Right kidney (tissue), 1 donor: ENCODE data around the gene ELMO2.

Experiments used
- DNase-seq: peaks from one replicate; pipeline ENCODE4 v3.0.0-alpha.2; 2016

ELMO2 gene

DNA sequence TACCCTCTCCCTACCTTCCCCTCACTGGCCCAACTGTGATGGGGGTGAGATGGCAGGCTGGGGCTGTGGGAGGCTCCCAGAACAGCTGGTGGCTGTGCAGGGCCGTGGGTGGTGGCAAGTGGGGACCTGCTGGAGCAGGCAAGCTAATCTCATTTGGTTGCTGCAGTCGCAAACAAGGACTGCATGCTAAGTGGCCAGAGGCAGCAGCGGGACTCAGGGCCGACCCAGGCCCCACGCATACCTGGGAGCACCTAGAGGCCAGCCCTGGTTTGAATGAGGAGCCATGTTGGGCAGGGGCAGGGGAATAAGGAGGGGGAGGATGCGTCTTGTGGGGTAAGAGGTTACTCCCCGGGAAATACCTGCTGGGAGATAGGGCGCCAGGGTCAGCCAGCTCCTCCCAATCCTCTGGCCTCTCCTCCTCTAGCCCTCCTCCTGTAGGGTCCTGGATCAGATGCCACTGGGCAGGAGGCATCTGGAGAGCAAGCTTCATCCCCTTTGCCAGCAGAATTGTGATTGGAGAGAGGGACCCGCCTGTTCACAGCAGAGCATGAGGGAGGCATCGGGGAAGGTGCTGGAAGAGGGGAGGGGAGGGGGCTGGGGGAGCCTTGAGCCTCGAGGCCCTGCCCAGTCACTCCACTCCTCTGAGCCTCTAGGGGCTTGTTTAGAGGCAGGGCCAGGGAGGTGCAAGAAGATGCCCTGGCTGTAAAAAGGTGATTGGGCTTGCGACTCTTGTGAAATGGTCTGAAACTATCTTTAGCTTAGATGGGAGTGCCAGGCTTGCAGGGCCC is 73.8 kb downstream of the ELMO2 start:
- DNase-seq = no peak

DNA sequence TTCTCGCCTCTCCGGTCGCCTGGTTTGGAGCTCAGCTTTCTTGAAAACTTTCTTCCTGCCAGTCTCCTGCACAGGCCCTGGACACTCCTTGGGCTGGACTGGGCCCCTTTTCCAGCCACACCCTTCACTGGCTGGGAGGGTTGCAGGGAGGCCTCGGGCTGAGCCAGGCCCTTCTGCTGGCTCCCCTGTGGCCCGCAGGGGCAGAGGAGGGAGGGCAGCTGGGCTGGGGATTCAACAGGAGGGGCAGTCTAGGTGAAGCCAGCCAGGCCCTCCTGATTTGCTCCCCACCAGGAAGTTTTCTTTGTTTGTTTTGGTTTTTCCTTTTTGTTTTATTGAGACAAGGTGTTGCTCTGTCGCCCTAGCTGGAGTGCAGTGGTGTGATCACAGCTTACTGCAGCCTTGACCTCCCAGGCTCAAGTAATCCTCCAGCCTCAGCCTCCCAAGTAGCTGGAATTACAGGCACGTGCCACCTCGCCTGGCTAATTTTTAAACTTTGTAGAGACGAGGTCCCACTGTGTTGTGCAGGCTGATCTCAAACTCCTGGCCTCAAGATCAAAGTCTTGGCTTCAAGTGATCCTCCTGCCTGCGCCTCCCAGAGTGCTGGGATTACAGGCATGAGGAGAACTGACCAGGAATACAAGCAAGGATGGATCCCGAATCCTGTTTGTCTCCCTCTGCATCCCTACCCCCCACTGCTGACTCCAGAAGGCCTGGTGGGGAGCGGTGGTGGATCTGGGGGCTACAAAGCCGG is 74.6 kb downstream of the ELMO2 start:
- DNase-seq = no peak

DNA sequence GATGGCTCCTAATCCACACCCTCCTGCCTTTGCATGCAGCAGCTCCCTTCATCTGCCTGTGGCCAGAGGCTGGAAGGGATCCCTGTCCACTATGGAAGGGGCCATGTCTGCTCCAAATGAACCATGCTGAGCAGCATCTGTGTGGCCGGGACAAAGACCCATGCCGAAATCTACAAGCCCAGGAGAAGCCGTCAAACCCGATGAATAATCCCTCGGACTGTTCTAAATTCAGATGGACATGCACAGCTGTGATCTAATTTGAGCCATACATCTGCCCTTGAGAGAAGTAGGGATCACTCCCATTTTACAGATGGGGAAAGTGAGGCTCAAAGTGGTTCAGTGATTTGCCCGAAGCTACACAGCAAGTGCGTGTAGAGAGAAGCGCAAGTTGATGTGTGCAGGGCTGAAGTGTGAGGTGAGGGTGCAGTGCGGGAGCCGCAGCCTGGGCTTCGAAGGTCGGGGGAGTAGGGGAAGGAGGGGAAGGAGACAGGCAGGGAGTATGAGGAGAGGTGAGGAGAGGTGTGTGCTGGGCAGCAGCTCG is 75.5 kb downstream of the ELMO2 start:
- no peak for DNase-seq

DNA sequence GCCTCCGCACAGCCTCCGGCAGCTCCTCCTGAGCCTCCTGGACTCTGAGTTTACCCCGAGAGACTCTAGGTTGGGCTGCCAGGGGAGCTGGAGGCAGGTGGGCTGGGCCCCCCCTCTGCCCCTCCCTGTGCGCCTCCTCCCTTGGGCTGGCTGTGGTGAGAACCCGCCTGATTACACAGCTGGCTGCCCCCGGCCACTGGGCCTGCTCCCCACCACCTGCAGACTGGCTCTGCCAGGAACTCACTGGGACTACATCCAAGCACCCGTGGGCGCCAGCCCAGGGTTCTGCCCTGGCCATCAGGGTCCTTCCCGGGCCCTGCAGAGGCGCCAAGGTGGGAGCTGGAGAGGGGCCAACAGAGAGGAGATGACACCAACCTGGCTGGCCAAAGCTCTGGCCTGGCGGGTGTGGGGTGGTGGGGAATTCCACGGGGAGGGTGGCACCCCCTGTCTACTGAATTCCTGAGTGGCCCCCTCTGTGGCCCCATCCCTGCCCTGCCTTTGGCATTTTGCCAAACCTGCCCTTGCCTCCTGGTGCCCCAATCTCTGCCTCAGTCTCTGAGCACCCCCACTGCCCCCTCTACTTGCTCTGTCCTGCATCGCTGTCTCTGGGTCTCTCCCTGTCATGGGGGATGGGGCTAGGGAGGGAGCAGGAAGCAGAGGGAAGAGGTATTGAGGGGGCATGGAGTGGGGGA is 76.2 kb downstream of the ELMO2 start:
- DNase-seq = no peak

DNA sequence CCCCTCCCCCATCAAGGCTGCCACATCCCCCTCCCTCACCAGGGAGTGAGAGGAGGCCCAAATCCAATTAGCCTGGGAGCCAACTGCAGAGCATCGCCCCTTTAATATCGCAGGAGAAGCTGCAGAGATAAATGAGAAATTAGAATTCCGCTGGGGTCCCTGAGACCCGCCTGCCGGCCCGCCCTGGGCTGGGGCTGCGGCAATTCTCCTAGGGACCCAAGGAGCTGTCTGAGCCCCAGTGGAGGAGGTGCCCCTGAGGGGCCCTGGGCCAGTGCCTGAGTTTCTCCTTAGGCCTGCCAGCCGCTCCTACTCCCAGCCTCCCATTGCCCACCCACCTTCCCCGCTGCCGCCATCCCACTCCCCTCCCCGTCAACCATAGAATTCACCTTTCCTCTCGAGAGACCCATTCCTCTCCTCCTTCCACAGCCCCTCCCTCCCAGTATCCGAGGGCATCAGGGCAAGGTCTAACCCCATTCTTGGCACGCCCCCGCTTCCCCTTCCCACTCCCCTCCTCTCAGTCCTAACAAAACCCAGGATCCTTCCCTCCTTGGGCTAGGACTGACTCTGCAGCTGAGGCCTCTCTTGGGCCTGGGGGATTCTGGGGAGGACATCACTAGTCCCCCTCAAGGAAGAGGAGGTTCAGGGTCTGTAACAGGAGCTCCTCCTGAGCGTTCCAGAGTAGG is 78.1 kb downstream of the ELMO2 start:
- DNase-seq = no peak

DNA sequence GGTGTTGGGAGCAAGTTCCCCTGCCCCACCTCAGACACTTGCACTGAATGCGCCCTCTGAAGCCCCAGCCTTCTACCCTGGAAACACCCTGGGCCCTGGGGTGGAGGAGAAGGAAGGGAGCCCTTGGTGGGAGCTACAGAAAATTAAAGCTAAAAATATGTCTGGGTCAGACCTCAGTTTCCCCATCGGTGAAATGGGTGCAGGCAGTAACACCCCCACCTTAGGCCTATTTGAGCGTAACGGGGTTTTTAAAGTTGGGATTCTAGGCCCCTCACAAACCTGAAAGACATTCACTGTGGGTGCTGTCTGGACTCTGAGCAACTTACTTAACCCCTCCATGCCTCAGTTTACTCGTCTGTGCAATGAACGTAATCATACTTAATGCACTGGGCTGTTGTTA is 78.9 kb downstream of the ELMO2 start:
- no peak for DNase-seq

DNA sequence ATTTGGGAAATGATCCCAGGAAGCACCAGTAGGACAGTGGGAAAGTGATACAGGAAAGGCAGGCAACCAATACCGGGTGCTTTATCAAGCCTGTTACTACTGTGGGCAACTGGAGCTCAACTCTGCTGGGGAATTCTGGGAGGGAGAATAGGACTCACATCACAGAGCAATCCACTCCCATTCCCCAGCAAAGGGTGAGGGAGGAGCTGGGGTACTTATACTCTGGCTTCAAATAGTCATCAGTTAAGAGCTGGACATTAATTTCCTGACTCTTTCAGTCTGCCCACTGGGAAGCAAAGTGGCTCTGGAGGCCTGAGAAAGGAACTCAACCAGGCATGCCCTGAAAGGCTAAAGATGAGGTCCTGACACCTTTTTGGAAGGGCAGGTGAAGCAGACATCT is 80.6 kb downstream of the ELMO2 start:
- DNase-seq = no peak

DNA sequence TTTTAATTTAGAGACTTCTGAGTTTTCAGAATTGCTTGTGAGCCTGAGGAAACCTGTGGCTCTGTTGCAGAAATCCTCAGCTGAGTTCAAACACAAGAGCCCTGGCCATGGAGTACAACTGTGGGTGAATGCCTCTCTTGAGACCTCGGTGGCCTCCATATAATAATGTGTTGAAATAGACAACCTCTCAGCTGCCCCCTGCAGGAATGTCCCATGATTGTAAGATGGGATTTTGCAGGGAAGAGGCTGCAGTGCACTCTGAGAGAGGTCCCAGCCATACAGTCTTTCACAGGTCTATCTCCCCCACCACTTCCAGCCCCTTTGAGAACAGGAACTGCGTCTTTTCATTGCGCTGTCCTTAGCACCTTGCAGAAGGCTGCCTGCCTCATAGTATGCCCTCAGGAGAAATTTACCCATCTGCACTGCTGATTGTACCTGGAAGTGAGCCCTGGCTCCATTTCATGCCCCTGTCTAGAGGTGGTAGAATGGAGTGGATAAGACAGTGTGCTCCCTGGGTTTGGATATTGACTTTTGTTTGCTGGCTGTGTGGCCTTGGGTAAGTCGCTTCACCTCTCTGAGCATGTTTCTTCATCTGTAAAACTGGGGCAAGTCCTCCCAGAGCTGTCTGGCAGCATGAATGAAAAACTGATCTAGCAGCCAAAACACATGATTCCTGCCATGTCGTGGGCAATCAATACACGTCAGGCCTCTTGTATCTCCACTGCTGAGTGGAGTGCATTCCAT is 81.3 kb downstream of the ELMO2 start:
- no peak for DNase-seq

DNA sequence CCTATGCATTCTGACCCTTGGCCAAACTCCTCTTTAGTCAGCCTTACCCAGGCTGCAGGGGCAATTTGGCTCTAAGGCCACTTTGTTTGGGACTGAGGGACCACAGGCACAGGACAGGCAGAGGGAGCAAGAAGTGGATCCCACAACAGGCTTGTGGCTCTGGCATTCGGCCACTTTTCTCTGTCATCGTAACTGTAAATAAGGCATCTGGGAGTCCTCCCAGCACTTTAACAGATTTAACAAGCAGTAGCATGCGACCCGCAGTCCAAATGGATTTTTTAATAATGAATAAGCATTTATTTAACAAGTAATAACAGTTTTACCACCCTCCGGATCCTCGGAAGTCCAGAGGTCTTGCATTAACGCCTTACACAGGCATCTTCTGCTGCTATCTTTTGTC is 82.0 kb downstream of the ELMO2 start:
- no peak for DNase-seq

DNA sequence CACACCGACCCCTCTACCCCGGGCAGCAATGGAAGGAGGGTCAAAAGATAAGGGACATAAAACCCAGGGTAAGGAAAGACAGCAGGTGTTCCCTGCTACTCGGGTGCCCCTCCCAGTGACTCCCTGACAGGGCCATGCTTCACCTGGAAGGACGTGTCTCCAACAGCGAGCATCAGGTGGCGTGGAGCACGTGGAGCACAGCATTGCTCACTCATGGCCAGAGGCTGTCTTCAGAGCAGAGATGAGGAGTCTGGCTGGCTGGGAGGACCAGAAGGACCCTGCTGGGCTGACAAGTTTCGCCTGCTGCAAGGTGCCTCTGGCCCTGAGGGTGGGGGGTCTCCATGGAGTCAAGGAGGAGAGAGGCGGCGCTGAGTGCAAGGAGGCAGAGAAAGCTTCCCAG is 82.9 kb downstream of the ELMO2 start:
- DNase-seq = no peak

DNA sequence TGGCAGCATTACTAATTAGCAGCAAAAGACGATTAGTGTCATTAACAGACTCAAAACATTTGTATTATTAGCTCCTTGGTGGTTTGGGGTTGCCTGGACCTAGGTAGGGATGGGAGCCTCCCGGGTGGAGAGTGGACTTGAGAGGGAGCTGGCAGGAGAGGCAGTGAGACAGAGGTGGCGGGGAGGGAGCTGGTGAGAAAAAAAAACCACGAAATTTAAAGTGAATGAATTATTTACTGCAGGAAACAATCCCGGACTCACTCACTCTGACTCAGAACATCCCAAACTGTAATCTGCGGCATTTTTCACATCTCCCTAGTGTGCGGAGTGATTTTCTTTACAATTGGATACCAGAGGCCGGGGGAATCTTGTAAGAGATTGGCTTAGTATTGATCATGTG is 83.8 kb downstream of the ELMO2 start:
- DNase-seq = no peak

DNA sequence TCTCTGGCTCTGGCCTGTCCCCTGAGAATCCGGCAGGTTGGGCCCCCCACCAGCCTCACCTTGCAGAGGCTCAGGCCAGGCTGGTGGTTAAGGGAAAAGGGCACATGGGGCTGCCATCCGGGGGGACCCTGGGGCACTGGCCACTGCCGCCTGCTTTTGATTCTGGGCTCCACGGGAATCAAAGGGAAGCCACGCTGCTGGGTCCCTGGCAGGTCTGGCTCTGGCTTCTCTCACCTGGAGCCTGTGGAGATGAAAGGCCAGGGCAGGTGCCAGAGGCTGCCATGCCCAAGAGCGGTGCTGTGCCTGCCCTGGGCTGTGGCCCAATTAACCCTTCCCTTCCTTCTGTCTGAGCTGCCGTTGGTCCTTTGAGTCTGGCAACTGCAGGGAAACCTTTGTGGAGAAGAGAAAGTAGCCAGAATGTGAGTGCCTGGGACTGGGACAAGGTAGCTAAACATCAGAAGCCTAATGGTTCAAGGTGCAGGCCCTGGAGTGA is 88.7 kb downstream of the ELMO2 start:
- DNase-seq = no peak

DNA sequence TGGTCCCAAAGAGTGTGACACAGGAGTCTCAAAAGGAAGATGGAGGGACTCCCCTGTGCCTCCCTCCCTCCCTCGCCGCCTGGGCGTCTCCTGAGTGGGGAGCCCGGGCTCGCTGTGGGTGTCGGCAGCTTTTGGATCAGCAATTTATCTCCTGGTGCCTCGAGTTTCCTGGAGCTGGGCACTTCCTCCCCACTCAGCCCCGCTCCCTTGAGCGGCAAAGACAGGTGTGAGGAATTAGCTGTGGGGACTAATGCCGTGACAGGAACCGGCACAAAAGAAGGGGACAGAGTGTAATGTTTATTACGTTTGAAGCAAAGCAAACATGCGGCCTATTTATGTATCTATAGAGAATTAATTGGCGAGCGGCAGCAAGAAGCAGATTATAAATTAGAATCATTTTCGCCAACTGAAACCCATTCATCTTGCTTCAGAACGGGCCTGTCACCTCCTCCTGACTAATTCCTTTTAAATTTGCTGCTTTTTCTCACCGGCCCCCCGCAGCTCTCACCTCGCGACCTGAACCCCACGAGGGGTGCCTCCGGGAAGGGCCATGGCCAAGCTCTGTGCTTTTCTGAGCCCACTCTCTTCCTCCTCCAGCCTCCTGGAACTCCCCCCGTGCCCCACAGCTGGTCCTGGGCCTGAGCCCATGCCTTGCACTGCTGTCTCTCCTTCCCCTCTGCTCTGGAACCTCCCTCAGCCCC is 89.3 kb downstream of the ELMO2 start:
- DNase-seq = no peak
